Measurements from ENCODE around the gene LTBP2.

LTBP2 gene

DNA sequence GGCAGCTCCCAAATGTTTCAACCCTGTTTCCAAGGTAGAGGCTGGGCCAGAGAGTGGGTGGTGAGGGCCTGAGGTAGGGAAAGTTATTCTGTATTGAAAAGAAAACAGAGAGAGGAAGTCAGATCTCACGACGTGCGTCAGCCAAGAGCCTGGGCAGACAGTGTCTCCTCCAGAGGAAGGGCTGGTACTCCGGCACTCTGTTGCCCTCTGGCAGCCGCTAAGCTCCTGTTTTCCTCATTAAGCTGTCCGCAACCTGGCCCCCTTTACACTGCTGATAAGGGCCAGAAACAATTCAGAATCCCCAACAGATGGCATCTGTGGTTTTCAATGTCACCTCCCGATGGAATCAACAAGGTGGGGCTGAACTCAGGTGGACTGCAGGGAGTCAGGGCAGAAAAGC is 26.0 kb upstream of the LTBP2 start:
- no peak for DNase-seq (ENCODE audit: low read depth)

- no peak for DNase-seq (ENCODE audit: low read depth)
Observed at GRCh38 chr14:74637178-74637550, 25.1 kb upstream of the LTBP2 start.

DNA sequence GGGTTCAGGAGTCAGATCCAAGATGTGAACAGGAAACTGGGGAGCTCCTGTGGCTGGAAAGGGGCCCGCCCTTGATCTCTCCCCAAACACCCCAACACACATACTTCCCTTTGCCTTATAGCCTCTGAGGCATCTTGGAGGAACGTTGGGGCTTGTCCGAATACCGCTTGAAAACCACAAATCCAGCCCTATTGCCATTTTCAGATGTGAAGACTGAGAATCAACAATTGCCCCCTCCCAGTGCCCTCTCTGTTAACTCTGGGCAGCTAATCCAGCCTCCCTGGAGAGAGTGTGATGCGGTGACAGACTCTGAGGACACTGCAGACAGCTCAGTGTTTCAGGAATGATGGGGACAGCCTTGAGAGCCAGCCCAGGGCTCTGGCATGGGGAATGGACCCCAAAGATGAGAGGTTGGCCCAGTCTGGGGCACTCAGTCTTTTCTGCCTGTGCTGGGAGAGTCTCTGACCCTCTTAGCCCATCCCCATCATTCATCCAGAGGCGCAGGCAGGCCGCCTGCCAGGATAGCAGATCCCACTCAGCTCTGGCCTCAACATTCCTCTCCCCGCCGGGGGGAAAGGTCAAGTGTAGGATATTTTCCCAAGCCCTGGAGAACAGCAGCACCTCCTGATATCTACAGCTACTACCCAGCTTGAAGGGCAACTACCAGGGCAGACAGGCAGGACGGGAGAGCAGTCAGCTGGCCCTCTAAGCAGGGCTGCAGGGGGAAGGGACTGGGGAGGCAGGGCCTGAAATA is 24.6 kb upstream of the LTBP2 start:
- DNase-seq (ENCODE audit: low read depth), result no peak

GRCh38 chr14:74635847-74636246 is 23.8 kb upstream of the LTBP2 start:
- DNase-seq (ENCODE audit: low read depth), result no peak

DNA sequence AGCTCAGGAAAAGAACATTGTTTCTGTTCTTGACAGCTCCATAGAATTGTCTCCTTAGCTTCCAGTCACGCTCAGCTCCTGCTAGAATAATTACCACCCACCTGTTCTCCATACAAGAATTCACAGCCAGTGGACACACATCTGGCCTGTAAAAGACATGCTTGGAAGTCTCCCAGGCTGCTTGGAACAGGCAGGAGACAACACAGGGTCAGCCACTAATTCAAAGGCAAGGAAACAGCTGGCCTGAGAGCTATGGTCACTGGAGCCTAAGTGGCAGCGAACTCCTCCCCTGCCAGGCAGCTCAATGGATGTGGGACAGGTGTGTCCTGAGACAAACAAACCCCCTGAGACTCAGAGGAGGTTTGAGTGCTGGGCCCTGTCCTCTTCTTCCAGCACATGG is 22.9 kb upstream of the LTBP2 start:
- no peak for DNase-seq (ENCODE audit: low read depth)

- no peak for DNase-seq (ENCODE audit: low read depth)
Observed at GRCh38 chr14:74634481-74634880, 22.4 kb upstream of the LTBP2 start.

GRCh38 chr14:74630881-74631690 is 19.0 kb upstream of the LTBP2 start:
- no peak for DNase-seq (ENCODE audit: low read depth)

GRCh38 chr14:74628418-74628817 is 16.4 kb upstream of the LTBP2 start:
- DNase-seq (ENCODE audit: low read depth), result no peak

GRCh38 chr14:74627076-74627475 is 15.0 kb upstream of the LTBP2 start:
- DNase-seq (ENCODE audit: low read depth), result no peak

- no peak for DNase-seq (ENCODE audit: low read depth)
Observed at GRCh38 chr14:74622257-74622656, 10.2 kb upstream of the LTBP2 start.

- no peak for DNase-seq (ENCODE audit: low read depth)
Observed at GRCh38 chr14:74621556-74621955, 9.5 kb upstream of the LTBP2 start.

DNA sequence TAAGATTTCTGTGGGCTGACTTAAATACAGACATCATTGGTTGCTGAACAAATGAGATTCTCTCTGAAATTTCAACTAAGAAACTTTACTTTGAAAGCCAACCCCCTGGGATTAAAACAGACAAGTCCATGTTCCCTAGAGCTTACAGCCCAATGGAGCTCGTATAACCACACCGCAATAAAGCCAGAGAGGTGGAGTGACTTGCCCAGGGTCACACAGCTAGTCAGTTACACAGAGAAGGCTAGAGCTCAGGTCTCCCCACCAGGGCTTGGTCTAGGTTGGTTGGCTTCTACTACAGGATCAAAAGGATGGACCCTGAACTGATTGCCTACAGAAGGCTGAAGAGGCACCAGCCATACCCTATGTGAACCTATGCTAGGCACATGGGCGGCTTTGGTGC is 8.9 kb upstream of the LTBP2 start:
- DNase-seq (ENCODE audit: low read depth), result no peak

DNA sequence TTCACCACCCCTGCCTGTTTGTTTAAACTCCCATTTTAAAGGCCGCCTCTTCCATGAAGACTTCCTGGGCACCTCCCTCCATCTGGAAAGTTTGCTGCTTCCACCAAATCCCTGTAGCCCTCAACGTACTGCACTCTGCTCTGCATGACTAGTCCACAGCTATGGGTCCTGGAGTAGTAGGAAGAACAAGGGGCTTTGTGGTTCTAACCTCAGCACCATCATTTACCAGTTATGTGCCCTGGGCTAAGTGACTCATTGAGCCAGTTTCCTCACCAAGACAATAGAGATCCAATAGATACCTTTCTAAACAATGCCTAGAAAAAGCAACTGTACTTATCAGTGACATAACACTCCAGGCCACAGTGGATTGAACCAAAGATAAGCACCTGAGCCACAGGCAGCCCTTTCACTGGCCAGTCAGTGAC is 8.5 kb upstream of the LTBP2 start:
- no peak for DNase-seq (ENCODE audit: low read depth)

- DNase-seq (ENCODE audit: low read depth), result no peak
Observed at GRCh38 chr14:74619672-74620131, 7.7 kb upstream of the LTBP2 start.

GRCh38 chr14:74618078-74618952 is 6.3 kb upstream of the LTBP2 start:
- peak; percentile 50 for DNase-seq (ENCODE audit: low read depth)

GRCh38 chr14:74616996-74617700 is 5.1 kb upstream of the LTBP2 start:
- DNase-seq (ENCODE audit: low read depth), result no peak

DNA sequence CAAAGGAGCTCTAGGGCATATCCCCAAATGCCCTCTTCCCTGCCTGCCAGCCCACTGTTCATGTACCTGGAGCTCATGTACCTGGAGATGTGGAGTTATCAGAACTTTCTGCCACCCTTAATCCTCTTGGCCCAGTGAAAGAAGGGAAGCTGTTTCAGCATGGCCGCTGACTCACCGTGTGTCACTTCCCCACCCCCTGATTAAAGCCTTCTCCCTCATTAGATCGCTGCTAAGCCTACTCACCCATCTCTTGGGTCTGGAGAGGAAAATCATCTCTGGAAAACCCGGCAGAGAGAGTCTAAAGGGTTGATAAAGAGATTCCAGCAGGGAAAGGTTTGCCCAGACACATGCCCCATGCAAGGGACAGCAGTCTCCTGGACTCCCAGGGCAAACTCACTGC is 4.5 kb upstream of the LTBP2 start:
- DNase-seq (ENCODE audit: low read depth), result no peak

DNA sequence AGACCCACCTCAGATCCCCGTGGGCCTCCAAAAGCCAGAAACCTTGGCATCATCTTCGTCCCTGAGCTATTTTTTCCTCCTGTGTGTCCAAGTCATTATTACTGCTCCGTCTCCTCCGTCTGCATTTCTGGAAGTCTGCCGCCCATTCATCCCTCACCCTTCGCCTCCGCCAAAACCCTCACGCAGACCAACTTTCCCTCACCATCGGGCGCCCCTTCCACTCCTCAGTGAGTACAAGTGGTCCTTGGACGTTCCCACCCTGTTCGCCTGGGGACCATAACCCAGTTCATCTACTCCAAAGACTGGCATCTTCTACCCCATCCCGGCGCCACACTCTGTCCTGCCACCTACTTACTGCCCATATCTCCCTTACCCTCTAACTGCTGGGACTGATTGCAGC is 3.7 kb upstream of the LTBP2 start:
- no peak for DNase-seq (ENCODE audit: low read depth)

- DNase-seq (ENCODE audit: low read depth), result no peak
Observed at GRCh38 chr14:74614508-74615495, 2.8 kb upstream of the LTBP2 start.

DNA sequence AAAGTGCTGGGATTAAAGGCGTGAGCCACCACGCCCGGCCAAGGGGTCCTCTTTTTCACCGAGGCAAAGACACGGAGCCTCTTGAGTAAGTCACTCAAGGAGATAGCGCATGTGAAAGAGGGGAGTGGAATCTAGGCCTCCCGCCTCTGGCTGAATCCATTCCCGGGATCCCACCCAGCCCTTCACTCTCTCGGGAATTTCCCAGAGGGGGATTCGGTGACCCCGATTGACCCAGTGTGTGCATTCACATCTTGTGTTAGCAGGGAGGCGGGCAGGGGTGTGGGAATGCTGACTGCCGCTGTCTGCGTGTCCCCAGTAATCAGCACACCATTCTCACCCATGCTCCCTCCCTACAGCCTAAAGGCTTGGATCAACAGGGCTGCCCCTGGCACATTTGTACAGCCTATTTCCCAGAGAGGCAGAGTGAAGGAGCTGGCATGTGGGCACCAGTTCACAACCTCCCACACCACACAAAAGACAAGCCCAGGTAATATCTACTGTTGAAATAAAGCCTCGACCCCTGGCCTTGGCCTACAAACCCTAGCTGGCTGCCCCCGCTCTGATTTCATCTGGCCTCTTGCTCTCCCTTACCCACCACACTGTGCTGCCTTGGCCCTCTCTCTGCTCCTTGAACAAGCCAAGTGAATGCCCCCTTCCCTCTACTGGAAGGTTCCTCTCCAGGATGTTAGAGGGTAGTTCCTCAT is 1.3 kb upstream of the LTBP2 start:
- DNase-seq (ENCODE audit: low read depth), result no peak
